NCI-H460 (cell line): ENCODE measurements around the gene DGCR6. TPM values are rescaled to one million over a fixed set of nuclear protein-coding genes. Genes with fewer than 3 reads are reported as not detected.
"Not testable (repeated sequence)": the region's sequence is repeated elsewhere in the genome, so short reads cannot be mapped to it uniquely, and the experiment has no call there.

ENCODE experiments used
- DNase-seq: peaks from one replicate; pipeline ENCODE4 v3.0.0-alpha.2; 2016; ENCODE audit warnings: low read depth; ENCODE audit errors: extremely low read depth
- polyA plus RNA-seq: library from polyadenylated mRNA; depleted of rRNA; stranded (reverse); fragments of >200 nt; gene quantifications from 2 replicates; pipeline ENCODE4 v1.2.3, GENCODE V29; 2014; cell fraction: nucleus; rRNA removed
- total RNA-seq: library from RNA; depleted of rRNA; stranded (reverse); fragments of >200 nt; shearing (Covaris generic); gene quantifications from 2 replicates; pipeline ENCODE4 v1.2.3, GENCODE V29; 2014; rRNA removed

DGCR6 gene
- total RNA-seq = 0.35 and 3.0 TPM in 2 replicates
- 2.9 and 3.0 TPM in 2 replicates for polyA plus RNA-seq

GRCh38 chr22:18905540-18906409 lies at the start of gene DGCR6:
DGCR6 (plus strand) TSS chr22:18906320; CDS start chr22:18906375, 55 bp downstream.
- no peak for DNase-seq

GRCh38 chr22:18859314-18859713 lies 46.8 kb upstream of the DGCR6 start:
- not testable (repeated sequence) for DNase-seq

- DNase-seq = not testable (repeated sequence)
Measured at GRCh38 chr22:18881260-18881659, 24.9 kb upstream of the DGCR6 start.

- not testable (repeated sequence) for DNase-seq
Measured at GRCh38 chr22:18884465-18884864, 21.7 kb upstream of the DGCR6 start.

GRCh38 chr22:18888115-18888514 lies 18.0 kb upstream of the DGCR6 start:
- DNase-seq = no peak

- not testable (repeated sequence) for DNase-seq
Measured at GRCh38 chr22:18890510-18891192, 15.5 kb upstream of the DGCR6 start.

- DNase-seq = not testable (repeated sequence)
Measured at GRCh38 chr22:18893775-18894174, 12.3 kb upstream of the DGCR6 start.

GRCh38 chr22:18896037-18896657 lies 10.0 kb upstream of the DGCR6 start:
- not testable (repeated sequence) for DNase-seq

GRCh38 chr22:18906410-18906745 lies 258 bp downstream of the DGCR6 start:
- DNase-seq = not testable (repeated sequence)

GRCh38 chr22:18906896-18907295 lies 776 bp downstream of the DGCR6 start:
- no peak for DNase-seq

GRCh38 chr22:18909556-18909955 lies 3.4 kb downstream of the DGCR6 start:
- DNase-seq = no peak

- DNase-seq = not testable (repeated sequence)
Measured at GRCh38 chr22:18911535-18911934, 5.4 kb downstream of the DGCR6 start.

GRCh38 chr22:18912264-18912946 lies 6.3 kb downstream of the DGCR6 start:
- not testable (repeated sequence) for DNase-seq

- not testable (repeated sequence) for DNase-seq
Measured at GRCh38 chr22:18914558-18914957, 8.4 kb downstream of the DGCR6 start.

- not testable (repeated sequence) for DNase-seq
Measured at GRCh38 chr22:18915550-18915949, 9.4 kb downstream of the DGCR6 start.

GRCh38 chr22:18917818-18918217 lies 11.7 kb downstream of the DGCR6 start:
- DNase-seq = not testable (repeated sequence)

GRCh38 chr22:18920257-18920902 lies 14.3 kb downstream of the DGCR6 start:
- DNase-seq = not testable (repeated sequence)

GRCh38 chr22:18925368-18926064 lies 19.4 kb downstream of the DGCR6 start:
- no peak for DNase-seq

GRCh38 chr22:18927020-18927419 lies 20.9 kb downstream of the DGCR6 start:
- DNase-seq = no peak
